Occipital lobe (tissue), 2 donors: Measurements from ENCODE around the gene RPS26. TPM values are rescaled to one million over a fixed set of nuclear protein-coding genes. Genes with fewer than 3 reads are reported as not detected.
"Not testable (repeated sequence)": the region's sequence is repeated elsewhere in the genome, so short reads cannot be mapped to it uniquely, and the experiment has no call there.

ENCODE experiments used
- DNase-seq: peaks from one replicate; lab custom pipeline; 2025; lab: John Stamatoyannopoulos, UW
- total RNA-seq: library from RNA; depleted of rRNA; stranded (reverse); fragments of >200 nt; gene quantifications from one replicate; pipeline ENCODE4 v1.2.3, GENCODE V29; 2014

Gene RPS26
- total RNA-seq, 1 donor from 2014 or later, result 61.3 TPM

DNA sequence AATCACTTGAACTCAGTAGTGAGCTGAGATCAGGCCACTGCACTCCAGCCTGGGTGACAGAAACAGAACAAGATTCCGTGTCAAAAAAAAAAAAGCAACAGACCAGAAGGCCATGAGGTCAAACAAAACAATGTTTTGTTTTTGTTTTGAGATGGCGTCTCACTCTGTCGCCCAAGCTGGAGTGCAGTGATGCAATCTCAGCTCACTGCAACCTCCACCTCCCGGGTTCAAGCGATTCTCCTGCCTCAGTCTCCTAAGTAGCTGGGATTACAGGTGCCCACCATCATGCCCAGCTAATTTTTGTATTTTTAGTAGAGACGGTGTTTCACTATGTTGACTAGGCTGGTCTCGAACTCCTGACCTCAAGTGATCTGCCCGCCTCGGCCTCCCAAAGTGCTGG is 36.2 kb downstream of the RPS26 start:
- DNase-seq, result not testable (repeated sequence)

GRCh38 chr12:56078427-56078826 is 36.7 kb downstream of the RPS26 start:
- no peak for DNase-seq

DNA sequence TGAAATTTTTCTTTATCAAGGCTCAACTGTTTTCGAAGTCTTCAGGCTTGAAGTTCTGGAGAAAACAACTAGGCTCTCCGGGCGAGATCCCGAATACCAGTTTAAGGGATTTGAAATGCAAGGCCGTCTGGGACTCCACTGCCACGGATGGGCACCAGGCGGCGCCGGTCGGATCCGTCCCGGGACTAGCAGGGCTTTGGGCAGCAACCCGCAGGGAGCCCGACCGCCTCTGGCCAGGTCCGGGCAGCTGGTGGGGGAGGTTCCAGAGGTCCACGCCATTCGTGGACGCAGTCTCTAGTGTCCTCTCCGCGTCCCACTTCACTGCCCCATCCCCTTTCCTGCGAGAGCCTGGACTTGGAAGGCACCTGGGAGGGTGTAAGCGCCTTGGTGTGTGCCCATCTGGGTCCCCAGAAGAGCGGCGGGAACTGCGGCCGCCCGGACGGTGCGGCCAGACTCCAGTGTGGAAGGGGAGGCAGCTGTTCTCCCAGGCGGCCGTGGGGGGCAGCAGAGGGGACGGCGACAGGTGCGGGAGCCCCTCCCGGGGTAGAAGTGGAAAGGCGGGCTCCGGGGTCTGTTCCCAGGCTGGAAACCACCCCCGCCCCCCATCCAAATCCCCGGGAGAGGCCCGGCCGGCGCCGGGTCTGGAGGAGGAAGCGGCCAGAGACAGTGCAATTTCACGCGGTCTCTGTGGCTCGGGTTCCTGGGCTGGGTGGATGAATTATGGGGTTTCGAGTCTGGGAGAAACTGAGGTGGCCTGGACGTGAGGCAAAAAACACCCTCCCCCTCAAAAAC is 37.4 kb downstream of the RPS26 start:
- DNase-seq, result peak; percentile 74

GRCh38 chr12:56079723-56080555 is 38.2 kb downstream of the RPS26 start, which contains the start of gene ERBB3:
ERBB3 (plus strand) TSS chr12:56080165; CDS start chr12:56080301, 136 bp downstream.
- DNase-seq, result peak; percentile 61

DNA sequence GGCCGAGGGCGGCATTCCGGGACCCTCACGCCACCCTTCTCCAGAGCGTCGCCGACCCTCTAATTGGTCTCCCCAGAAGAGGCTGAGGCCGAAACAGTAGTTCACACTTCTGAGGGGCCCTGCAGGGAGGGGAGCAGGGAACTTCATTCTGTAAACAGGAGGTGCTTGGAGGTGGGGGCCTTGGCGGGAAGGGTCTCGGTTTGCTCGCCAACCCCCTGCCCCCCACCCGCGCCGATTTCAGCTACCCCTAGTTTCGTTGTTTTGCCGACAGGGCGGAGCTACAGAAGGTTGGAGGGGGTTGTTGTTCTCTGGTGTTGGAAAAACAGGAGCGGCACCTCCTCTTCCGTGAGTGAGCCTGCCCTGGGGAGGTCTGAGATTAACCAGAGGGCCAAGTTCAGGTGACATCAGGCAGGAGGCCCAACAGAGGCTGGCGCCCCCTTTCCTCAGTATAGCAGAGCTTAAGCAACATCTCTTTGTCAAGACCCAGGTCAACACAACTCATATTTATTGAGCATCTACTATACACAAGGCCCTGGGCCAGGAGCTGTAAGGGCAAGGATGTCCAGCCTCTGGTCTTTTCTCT is 38.9 kb downstream of the RPS26 start:
- no peak for DNase-seq

DNA sequence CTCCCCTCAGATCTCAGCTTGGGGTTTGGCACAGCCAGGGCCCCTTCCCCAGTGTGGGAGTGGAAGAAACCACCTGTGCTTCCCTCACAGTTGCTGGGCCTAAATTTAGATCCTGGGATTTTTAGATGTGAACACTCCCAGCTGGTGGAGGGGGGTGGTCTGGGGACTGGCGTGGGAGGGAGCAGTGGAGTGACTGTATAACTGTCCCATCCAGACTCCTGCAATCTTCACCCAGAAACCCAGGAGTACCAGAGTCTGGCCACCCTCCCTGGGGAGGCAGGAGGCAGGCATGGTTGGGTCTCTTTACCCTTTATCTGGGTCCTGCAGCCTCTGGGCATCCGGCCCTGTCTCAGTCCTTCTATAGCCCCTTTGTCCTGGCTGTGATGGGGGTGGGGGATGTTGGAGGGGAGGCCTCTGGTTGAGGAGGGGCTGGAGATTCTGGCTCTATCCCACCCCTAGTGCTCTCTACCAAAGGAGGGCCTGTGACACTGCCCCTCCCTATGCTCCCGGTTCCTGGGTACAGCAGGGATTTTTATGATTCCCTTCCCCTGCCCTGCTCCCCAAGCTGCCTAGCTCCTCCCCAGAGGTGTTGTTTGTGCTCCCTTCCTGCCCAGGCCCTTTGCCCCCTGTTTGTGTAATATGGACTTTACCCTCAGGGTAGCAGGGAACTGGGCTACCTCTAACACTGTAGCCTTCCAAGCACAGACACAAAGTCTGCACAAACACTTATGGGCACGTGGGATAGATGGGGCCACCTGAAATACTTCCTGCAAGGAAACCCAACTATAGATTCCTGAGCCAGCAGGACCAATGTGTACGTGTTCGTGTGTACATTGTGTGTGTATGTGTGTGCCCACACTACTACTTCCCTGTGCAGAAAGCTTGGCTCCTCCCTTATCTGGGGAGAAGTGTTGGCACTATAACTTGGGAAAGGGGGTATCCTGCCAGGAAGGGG is 40.0 kb downstream of the RPS26 start:
- peak; percentile 14 for DNase-seq

GRCh38 chr12:56082382-56082781 is 40.7 kb downstream of the RPS26 start:
- no peak for DNase-seq

DNA sequence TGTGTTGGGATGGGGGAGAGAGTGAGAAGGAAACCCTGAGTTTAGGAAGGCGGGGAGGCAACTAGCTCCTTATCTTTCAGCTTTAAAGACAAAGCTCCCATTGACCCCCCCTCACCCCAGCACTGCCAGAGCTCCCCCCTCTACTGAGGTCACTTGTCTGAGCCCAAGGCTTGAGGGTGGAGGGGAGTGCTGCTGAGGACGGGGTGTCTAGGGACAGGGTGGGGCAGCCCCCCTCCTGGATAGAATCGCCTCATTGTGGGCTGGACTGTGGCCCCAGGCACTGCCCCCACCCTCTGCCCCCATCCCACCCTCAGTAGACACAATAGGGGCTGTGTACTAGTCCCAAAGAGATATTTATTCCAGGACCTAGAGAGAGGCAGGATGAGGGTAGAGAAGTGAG is 41.2 kb downstream of the RPS26 start:
- DNase-seq, result peak; percentile 82

GRCh38 chr12:56084958-56085543 is 43.3 kb downstream of the RPS26 start:
- no peak for DNase-seq

DNA sequence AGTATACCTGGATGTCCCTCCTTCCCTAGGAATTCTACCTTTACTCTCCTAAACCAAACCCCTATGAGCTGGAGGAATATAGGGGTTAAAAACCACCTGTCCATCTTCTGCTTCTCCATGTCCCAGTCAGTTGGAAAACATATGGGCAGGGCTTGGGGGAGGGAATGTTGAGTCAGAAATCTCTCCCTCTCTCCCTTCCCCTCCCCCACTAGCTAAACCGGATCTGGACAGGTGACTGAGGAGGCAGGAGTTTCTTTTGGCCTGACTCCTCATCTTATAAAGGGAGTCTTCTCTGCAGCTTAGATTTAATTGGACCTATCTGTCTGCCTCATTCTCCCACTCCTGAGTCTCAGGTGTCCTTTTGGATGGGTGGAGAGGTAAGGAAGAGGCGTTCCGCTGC is 44.4 kb downstream of the RPS26 start:
- no peak for DNase-seq

DNA sequence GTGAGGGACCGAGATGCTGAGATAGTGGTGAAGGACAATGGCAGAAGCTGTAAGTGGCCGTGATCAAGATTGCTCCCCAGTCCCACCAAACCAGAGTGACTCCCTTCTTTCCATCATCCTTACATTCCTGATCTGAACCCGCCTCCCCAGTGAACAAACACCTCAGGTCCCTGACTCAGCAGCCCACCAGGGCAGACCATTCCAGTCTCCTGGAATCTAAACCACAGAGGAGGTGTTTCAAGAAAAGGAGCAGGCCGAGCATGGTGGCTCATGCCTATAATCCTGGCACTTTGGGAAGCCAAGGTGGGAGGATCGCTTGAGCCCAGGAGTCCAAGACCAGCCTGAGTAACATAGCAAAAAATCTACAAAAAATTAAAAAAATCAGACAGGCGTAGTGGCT is 44.9 kb downstream of the RPS26 start:
- DNase-seq, result no peak

- no peak for DNase-seq
Measured at GRCh38 chr12:56087220-56087619, 45.5 kb downstream of the RPS26 start.

Other genes with a start within 250 kb of the RPS26 start
- 84.7 TPM for gene SARNP, start 224.2 kb upstream of the RPS26 start, total RNA-seq
- 6.2 TPM for gene ORMDL2, start 223.9 kb upstream of the RPS26 start, total RNA-seq
- gene DNAJC14, start 212.3 kb upstream of the RPS26 start, total RNA-seq, result 36.3 TPM
- gene MMP19, start 199.0 kb upstream of the RPS26 start, total RNA-seq, result not detected
- gene PYM1, start 114.0 kb upstream of the RPS26 start, total RNA-seq, result 20.0 TPM
- 10.9 TPM for gene DGKA, start 110.8 kb upstream of the RPS26 start, total RNA-seq
- gene PMEL, start 75.9 kb upstream of the RPS26 start, total RNA-seq, result not detected
- 6.7 TPM for gene CDK2, start 75.1 kb upstream of the RPS26 start, total RNA-seq
- gene RAB5B, start 67.8 kb upstream of the RPS26 start, total RNA-seq, result 37.4 TPM
- gene SUOX, start 44.6 kb upstream of the RPS26 start, total RNA-seq, result 8.3 TPM
- 5.5 TPM for gene IKZF4, start 20.9 kb upstream of the RPS26 start, total RNA-seq
- 2.2 TPM for gene ERBB3, start 38.2 kb downstream of the RPS26 start, total RNA-seq
- 64.9 TPM for gene PA2G4, start 62.6 kb downstream of the RPS26 start, total RNA-seq
- gene RPL41, start 74.7 kb downstream of the RPS26 start, total RNA-seq, result 1,070 TPM
- 10.6 TPM for gene ZC3H10, start 76.3 kb downstream of the RPS26 start, total RNA-seq
- gene ESYT1, start 86.3 kb downstream of the RPS26 start, total RNA-seq, result 21.8 TPM
- 77.0 TPM for gene MYL6B, start 110.7 kb downstream of the RPS26 start, total RNA-seq
- 417 TPM for gene MYL6, start 116.4 kb downstream of the RPS26 start, total RNA-seq
- 80.6 TPM for gene SMARCC2, start 147.6 kb downstream of the RPS26 start, total RNA-seq
- 78.1 TPM for gene RNF41, start 180.0 kb downstream of the RPS26 start, total RNA-seq
- 20.1 TPM for gene NABP2, start 182.4 kb downstream of the RPS26 start, total RNA-seq
- gene SLC39A5, start 188.1 kb downstream of the RPS26 start, total RNA-seq, result not detected
- gene ANKRD52, start 216.5 kb downstream of the RPS26 start, total RNA-seq, result 9.2 TPM
- gene COQ10A, start 225.0 kb downstream of the RPS26 start, total RNA-seq, result 12.9 TPM